A549 (cell line): ENCODE data around the gene TUBGCP6.

Experiments used
- CBX8 ChIP-seq: fragments of 200-600 bp; sonication (generic); IDR thresholded peaks from 2 replicates; pipeline ENCODE4 v1.6.1; 2016
- EP300 ChIP-seq, 2 experiments: fragments of >200 bp; sonication (Bioruptor Twin); formaldehyde crosslinking; IDR thresholded peaks; 2 replicates in 1 of 2; 3 replicates in 1 of 2; pipeline ENCODE4 v1.6.1; 2016 to 2017
- HOXA7 ChIP-seq: fragments of 250-450 bp; sonication (Bioruptor Pico); IDR thresholded peaks from 2 replicates; pipeline ENCODE4 v1.5.0; 2020; ENCODE audit warnings: mild to moderate bottlenecking, moderate library complexity
- JUN ChIP-seq, 2 experiments: fragments of >200 bp; sonication (Bioruptor Twin); formaldehyde crosslinking; IDR thresholded peaks; 2 replicates in 1 of 2; 3 replicates in 1 of 2; pipeline ENCODE4 v1.6.1; 2016 to 2017
- NPAS2 ChIP-seq: fragments of 250-450 bp; sonication (Bioruptor Pico); IDR thresholded peaks from 2 replicates; pipeline ENCODE4 v1.8.0; 2022; ENCODE audit warnings: mild to moderate bottlenecking, moderate library complexity, borderline replicate concordance
- POLR2A ChIP-seq: IDR thresholded peaks from 2 replicates; pipeline ENCODE4 v1.6.1; 2012; ENCODE audit warnings: mild to moderate bottlenecking, low read length
- RFX5 ChIP-seq: fragments of 450-650 bp; IDR thresholded peaks from 2 replicates; pipeline ENCODE4 v1.7.1; 2014; ENCODE audit warnings: antibody characterized with exemption, mild to moderate bottlenecking, moderate library complexity
- TP53 ChIP-seq: fragments of 250-450 bp; sonication (Bioruptor Pico); IDR thresholded peaks from 2 replicates; pipeline ENCODE4 v1.5.0; 2021; ENCODE audit warnings: mild to moderate bottlenecking, moderate library complexity
- ZSCAN20 ChIP-seq: fragments of 250-450 bp; sonication (Bioruptor Pico); IDR thresholded peaks from 2 replicates; pipeline ENCODE4 v1.8.0; 2022; ENCODE audit warnings: mild to moderate bottlenecking, moderate library complexity
- TF ChIP-seq, protein P1 (sequence below): fragments of 200-600 bp; sonication (generic); IDR thresholded peaks from 2 replicates; pipeline ENCODE4 v1.6.1; 2016; ENCODE audit warnings: antibody characterized with exemption, mild to moderate bottlenecking, moderate library complexity
- TF ChIP-seq, protein P2 (sequence below): fragments of >200 bp; sonication (Bioruptor Twin); formaldehyde crosslinking; IDR thresholded peaks from 3 replicates; pipeline ENCODE4 v1.5.1; 2016

DNA sequence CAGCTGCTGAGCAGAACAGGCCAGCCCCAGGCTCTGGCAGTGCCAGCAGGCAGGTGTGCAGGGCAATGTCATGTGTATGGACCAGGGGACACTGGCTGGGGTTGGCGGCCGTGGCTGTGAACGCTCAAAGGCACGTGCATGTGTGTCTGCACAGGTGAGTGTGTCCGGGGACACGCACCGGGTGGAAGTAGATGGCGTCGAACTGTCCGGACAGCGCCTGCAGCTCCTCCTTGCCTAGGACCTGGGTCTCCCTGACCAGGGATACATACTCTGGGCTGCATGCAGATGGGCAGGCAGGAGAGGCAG, 5.4 kb upstream of the TUBGCP6 start:
- TF ChIP-seq POLR2A (no peak), HOXA7 (CRISPR knock-in tag) (no peak), EP300 (IDR thresholded peaks at IDR 0.05) (no peak), NPAS2 (no peak), JUN (IDR thresholded peaks at IDR 0.05) (no peak), CBX8 (no peak), ZSCAN20 (CRISPR knock-in tag) (no peak), TP53 (CRISPR knock-in tag) (no peak), RFX5 (no peak)
- TF ChIP-seq, protein P1, sequence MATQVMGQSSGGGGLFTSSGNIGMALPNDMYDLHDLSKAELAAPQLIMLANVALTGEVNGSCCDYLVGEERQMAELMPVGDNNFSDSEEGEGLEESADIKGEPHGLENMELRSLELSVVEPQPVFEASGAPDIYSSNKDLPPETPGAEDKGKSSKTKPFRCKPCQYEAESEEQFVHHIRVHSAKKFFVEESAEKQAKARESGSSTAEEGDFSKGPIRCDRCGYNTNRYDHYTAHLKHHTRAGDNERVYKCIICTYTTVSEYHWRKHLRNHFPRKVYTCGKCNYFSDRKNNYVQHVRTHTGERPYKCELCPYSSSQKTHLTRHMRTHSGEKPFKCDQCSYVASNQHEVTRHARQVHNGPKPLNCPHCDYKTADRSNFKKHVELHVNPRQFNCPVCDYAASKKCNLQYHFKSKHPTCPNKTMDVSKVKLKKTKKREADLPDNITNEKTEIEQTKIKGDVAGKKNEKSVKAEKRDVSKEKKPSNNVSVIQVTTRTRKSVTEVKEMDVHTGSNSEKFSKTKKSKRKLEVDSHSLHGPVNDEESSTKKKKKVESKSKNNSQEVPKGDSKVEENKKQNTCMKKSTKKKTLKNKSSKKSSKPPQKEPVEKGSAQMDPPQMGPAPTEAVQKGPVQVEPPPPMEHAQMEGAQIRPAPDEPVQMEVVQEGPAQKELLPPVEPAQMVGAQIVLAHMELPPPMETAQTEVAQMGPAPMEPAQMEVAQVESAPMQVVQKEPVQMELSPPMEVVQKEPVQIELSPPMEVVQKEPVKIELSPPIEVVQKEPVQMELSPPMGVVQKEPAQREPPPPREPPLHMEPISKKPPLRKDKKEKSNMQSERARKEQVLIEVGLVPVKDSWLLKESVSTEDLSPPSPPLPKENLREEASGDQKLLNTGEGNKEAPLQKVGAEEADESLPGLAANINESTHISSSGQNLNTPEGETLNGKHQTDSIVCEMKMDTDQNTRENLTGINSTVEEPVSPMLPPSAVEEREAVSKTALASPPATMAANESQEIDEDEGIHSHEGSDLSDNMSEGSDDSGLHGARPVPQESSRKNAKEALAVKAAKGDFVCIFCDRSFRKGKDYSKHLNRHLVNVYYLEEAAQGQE, result no peak
- TF ChIP-seq, protein P2, sequence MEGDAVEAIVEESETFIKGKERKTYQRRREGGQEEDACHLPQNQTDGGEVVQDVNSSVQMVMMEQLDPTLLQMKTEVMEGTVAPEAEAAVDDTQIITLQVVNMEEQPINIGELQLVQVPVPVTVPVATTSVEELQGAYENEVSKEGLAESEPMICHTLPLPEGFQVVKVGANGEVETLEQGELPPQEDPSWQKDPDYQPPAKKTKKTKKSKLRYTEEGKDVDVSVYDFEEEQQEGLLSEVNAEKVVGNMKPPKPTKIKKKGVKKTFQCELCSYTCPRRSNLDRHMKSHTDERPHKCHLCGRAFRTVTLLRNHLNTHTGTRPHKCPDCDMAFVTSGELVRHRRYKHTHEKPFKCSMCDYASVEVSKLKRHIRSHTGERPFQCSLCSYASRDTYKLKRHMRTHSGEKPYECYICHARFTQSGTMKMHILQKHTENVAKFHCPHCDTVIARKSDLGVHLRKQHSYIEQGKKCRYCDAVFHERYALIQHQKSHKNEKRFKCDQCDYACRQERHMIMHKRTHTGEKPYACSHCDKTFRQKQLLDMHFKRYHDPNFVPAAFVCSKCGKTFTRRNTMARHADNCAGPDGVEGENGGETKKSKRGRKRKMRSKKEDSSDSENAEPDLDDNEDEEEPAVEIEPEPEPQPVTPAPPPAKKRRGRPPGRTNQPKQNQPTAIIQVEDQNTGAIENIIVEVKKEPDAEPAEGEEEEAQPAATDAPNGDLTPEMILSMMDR, result no peak
